Thyroid gland (tissue), 4 donors: ENCODE data around the gene SUGCT. TPM values are rescaled to one million over a fixed set of nuclear protein-coding genes. Genes with fewer than 3 reads are reported as not detected.

Source experiments
- DNase-seq, 2 donors: peaks; one replicate each; pipeline ENCODE4 v3.0.0-alpha.2; 2019
- H3K27ac ChIP-seq, 3 donors: fragments of 200-600 bp; sonication (generic); 1 replicate in 2 of 3; 2 replicates in 1 of 3; pipeline ENCODE4 v1.5.1; 2016 to 2019; ENCODE audit warnings: mild to moderate bottlenecking in 1 of 3, moderate library complexity in 1 of 3
- H3K27me3 ChIP-seq: fragments of 200-600 bp; sonication (generic); one replicate; pipeline ENCODE4 v1.5.1; 2019
- H3K36me3 ChIP-seq, 2 donors: fragments of 200-600 bp; sonication (generic); one replicate each; pipeline ENCODE4 v1.5.1; 2016 to 2019
- H3K4me1 ChIP-seq, 2 donors: fragments of 200-600 bp; sonication (generic); one replicate each; pipeline ENCODE4 v1.5.1; 2017 to 2019
- H3K4me3 ChIP-seq, 3 donors: fragments of 200-600 bp; sonication (generic); replicated peaks in 1 of 3; 1 replicate in 2 of 3; 2 replicates in 1 of 3; pipeline ENCODE4 v1.5.1; 2016; ENCODE audit warnings: mild to moderate bottlenecking in 1 of 3
- H3K9me3 ChIP-seq: fragments of 200-600 bp; sonication (generic); one replicate; pipeline ENCODE4 v1.5.1; 2017
- CTCF ChIP-seq, 6 experiments: fragments of 200-600 bp in 3 of 6; fragments of 450-650 bp in 3 of 6; sonication (generic) in 3 of 6; IDR thresholded peaks; one replicate each; pipeline ENCODE4 v1.5.1; 2016 to 2019; ENCODE audit warnings: antibody characterized with exemption in 6 of 6, mild to moderate bottlenecking in 2 of 6, inconsistent platforms in 1 of 6, moderate library complexity in 1 of 6
- POLR2A ChIP-seq, 2 donors: fragments of 450-650 bp; IDR thresholded peaks; one replicate each; pipeline ENCODE4 v1.6.1; 2017; ENCODE audit warnings: antibody characterized with exemption in 2 of 2, mild to moderate bottlenecking in 2 of 2, moderate library complexity in 1 of 2
- WGBS, 2 donors: methylation state at CpG; one replicate each; pipeline ENCODE4 v1.1.5; 2017; 5-methylcytosine and 5-hydroxymethylcytosine counted together
- intact Hi-C: fragments of 100-400 bp; cut with DNase I; formaldehyde crosslinking; loops from one replicate; pipeline ENCODE4 v1.15.1; 2023
- total RNA-seq, 4 donors: library from RNA; depleted of rRNA; stranded (reverse); fragments of >200 nt; gene quantifications; one replicate each; pipeline ENCODE4 v1.2.3, GENCODE V29; 2016

Gene SUGCT
- total RNA-seq, 4 donors from 2014 or later, result 1.3 to 15.2 (median 3.2) TPM

- Histone ChIP-seq H3K27ac (no peak overlapping the region), H3K9me3 (no peaks in the 10 kb centered on the region), H3K4me3 (no peak overlapping the region), H3K36me3 (no peaks in the 10 kb centered on the region), H3K4me1 (peaks cover 4 to 13% of the 10 kb centered on the region in 2 donors), H3K27me3 (no peaks in the 10 kb centered on the region)
- 47 to 49% methylated on average over 14 of the region's 14 CpGs for WGBS, 2 donors
- intact Hi-C loops, result no loop called here
- peak in 5 of 6 experiments; percentile 11 to 64 (median 45) for TF ChIP-seq CTCF (IDR thresholded peaks at IDR 0.05)
- no peak for TF ChIP-seq POLR2A (IDR thresholded peaks at IDR 0.05)
- peak; percentile 33 to 54 for DNase-seq
These were observed 627.2 kb downstream of the SUGCT start for GRCh38 chr7:40761762-40762560.

- no peaks in the 10 kb centered on the region for H3K9me3 ChIP-seq
- WGBS, 2 donors, result 90 to 91% methylated on average over 9 of the region's 9 CpGs
- no peak overlapping the region for H3K27ac ChIP-seq
- H3K36me3 ChIP-seq, result no peaks in the 10 kb centered on the region
- intact Hi-C loops, result no loop called here
- H3K4me3 ChIP-seq, result no peak overlapping the region
- peaks cover 4 to 13% of the 10 kb centered on the region in 2 donors for H3K4me1 ChIP-seq
- DNase-seq, result no peak
- TF ChIP-seq POLR2A (IDR thresholded peaks at IDR 0.05) (no peak), CTCF (IDR thresholded peaks at IDR 0.05) (no peak)
- no peaks in the 10 kb centered on the region for H3K27me3 ChIP-seq
These were observed 628.8 kb downstream of the SUGCT start for GRCh38 chr7:40763319-40764287.

GRCh38 chr7:40765639-40766038 lies 630.8 kb downstream of the SUGCT start:
- TF ChIP-seq POLR2A (IDR thresholded peaks at IDR 0.05), result no peak
- no peak for TF ChIP-seq CTCF (IDR thresholded peaks at IDR 0.05)
- Histone ChIP-seq H3K36me3 (no peaks in the 10 kb centered on the region), H3K4me3 (no peak overlapping the region), H3K4me1 (peaks cover 4 to 13% of the 10 kb centered on the region in 2 donors), H3K27me3 (no peaks in the 10 kb centered on the region), H3K27ac (no peak overlapping the region), H3K9me3 (no peaks in the 10 kb centered on the region)
- WGBS, 2 donors, result 84 to 91% methylated on average over 3 of the region's 3 CpGs
- intact Hi-C loops, result no loop called here
- no peak for DNase-seq

GRCh38 chr7:40772096-40772495 lies 637.3 kb downstream of the SUGCT start:
- intact Hi-C loops, result no loop called here
- no peaks in the 10 kb centered on the region for H3K27me3 ChIP-seq
- no peak overlapping the region for H3K27ac ChIP-seq
- 85 to 92% methylated on average over 3 of the region's 3 CpGs for WGBS, 2 donors
- H3K36me3 ChIP-seq, result no peaks in the 10 kb centered on the region
- no peaks in the 10 kb centered on the region for H3K4me1 ChIP-seq
- DNase-seq, result no peak
- no peaks in the 10 kb centered on the region for H3K9me3 ChIP-seq
- no peak for TF ChIP-seq CTCF (IDR thresholded peaks at IDR 0.05)
- no peak for TF ChIP-seq POLR2A (IDR thresholded peaks at IDR 0.05)
- no peak overlapping the region for H3K4me3 ChIP-seq
